ENCODE measurements around the gene MMD2.
"Not testable (repeated sequence)": the region's sequence is repeated elsewhere in the genome, so short reads cannot be mapped to it uniquely, and the experiment has no call there.

- not testable (repeated sequence) for TF ChIP-seq CHD2 (IDR thresholded peaks at IDR 0.05; ENCODE audit: low read length, partially characterized antibody); CHD4 (IDR thresholded peaks at IDR 0.05; ENCODE audit: borderline replicate concordance); SMC3 (IDR thresholded peaks at IDR 0.05); HOXA7 (CRISPR knock-in tag; IDR thresholded peaks at IDR 0.05); CEBPB (IDR thresholded peaks at IDR 0.05); HES2 (IDR thresholded peaks at IDR 0.05); HDAC2 (IDR thresholded peaks at IDR 0.05)
Observed at GRCh38 chr7:4972446-4972845, 13.5 kb upstream of the MMD2 start.

Data from A549 (cell line).